NCI-H1417 treated with DMSO at 0.1 percent for 48 hours (cell line): ENCODE results near the gene ALDOC.
A peak's percentile ranks its signal among the peaks of the same experiment; 100 is the strongest.
"Not testable (repeated sequence)": the region's sequence is repeated elsewhere in the genome, so short reads cannot be mapped to it uniquely, and the experiment has no call there.

ENCODE experiments used
- DNase-seq: peaks from one replicate; lab custom pipeline; 2025; lab: John Stamatoyannopoulos, UW

The ALDOC gene

DNA sequence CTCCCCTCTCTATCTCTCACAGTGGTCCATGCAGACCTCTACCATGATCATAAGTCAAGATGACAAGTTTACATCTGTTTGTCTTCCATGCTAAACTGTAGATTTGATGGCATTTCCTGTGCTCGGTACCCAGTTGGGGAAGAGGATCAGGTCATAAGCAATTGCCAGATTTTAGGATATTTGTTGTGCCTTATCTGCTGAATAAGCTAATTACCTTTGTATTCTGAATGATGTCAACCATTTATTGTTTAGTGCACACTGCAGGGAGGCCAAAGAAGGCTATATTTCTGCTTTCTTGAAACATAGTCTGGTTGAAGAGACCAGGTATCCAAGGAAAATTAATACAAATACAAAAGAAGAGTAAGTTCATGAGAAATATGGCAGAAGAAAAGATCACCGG, 5.8 kb upstream of the ALDOC start:
- no peak for DNase-seq

GRCh38 chr17:28580959-28581358, 4.3 kb upstream of the ALDOC start:
- DNase-seq, result no peak

- DNase-seq, result no peak
Observed at GRCh38 chr17:28579526-28579925, 2.8 kb upstream of the ALDOC start.

- DNase-seq, result no peak
Observed at GRCh38 chr17:28578246-28579195, 1.8 kb upstream of the ALDOC start.

- DNase-seq, result no peak
Observed at GRCh38 chr17:28577466-28577824, 750 bp upstream of the ALDOC start.

GRCh38 chr17:28576016-28576415, 679 bp downstream of the ALDOC start:
- not testable (repeated sequence) for DNase-seq

- no peak for DNase-seq
Observed at GRCh38 chr17:28575126-28575795, 1.4 kb downstream of the ALDOC start.

DNA sequence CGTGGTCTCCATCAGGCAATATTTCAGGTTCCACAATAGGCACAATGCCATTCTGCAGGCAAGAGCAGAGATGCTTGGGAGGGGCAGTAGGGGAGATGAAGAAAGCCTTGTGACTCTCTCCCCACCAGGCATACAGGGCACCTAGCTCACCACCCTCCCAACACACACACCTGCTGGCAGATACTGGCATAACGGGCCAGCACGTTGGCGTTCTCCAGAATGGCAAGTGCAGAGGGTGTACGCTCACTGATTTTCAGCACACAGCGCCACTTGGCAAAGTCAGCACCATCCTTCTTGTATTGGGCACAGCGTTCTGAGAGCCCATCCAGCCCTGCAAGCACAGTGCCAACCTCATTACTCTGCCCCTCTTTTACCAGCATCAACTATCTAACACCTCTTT, 2.2 kb downstream of the ALDOC start:
- DNase-seq, result no peak

DNA sequence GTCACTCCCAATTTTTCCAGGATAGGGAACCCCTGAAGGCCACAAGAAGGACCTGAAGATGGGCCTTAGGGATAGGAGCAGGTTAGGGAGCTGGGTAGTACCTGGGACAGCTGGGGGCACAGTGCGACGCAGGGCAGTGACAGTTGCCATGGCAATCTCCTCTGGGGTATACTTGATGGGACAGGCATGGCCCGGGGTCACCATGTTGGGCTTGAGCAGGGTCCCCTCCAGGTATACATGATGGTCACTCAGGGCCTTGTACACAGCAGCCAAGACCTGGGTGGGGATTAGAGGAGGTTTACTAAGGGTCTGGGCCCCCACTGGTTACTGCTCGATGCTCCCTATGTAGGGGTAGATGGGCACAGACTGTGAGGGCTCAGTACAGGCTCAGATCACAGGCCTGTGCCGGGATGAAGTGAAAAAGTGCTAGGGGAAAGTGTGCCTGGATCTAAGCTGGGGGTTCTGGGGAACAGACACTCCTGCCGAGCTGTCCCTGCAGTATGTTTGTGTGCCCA, 2.7 kb downstream of the ALDOC start:
- no peak for DNase-seq

DNA sequence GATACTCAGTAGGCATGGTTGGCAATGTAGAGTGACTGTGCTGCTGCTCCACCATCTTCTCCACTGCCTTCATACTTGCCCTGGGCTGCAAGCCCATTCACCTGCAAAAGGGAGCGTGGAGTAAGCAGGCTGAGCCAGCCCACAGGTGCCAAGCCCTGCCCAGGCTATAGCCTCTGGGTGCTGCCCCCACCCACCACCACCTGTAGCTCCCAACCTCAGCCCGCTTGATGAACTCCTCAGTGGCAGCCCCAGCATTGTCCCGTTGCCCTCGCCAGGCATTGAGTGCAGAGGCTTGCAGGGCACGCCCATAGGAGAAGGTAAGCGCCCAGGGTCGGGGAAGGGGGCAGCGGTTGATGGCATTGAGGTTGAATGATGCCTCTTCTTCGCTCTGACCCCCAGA, 3.2 kb downstream of the ALDOC start:
- DNase-seq, result no peak

- DNase-seq, result no peak
Observed at GRCh38 chr17:28573040-28573380, 3.7 kb downstream of the ALDOC start.

GRCh38 chr17:28572259-28573039, 4.2 kb downstream of the ALDOC start:
- no peak for DNase-seq

DNA sequence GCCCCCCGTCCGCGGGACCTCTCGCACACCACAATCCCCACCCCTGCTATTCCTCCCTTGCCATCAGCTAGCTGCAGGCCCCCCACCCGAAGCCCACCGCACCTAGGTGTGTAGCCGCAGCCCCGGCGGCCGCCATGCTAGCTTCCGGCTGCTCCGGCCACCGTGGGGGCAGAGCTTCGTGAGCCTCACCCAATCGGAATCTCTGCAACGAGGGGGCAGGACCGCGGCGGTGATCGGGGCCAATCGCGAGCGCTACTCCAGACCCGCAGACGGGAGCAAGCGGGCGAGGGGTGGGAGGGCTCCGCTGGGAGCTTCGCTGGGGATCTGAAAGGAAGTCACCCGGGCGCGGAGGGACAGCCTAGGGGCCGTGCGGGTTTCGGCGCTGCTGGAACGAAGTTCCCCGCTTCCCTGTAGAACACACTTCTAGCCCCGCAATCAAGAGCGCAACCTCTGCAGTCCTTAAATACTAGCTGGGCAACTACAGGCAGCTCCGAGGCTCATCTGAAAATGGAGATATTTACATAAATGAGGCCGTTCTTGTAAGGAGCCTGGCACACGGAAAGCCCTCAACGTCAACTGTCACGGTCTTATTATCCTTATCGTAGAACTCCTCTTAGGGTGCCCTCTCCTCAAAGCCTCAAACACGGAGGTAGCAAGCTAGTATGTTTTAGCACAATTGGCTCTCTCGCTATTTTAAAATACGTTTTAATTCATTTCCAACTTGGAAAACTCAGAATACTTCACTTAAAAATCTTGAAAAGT, 5.2 kb downstream of the ALDOC start, which contains the start of gene PIGS:
PIGS (minus strand) TSS at position 164 of the 762 bp plus-strand sequence; CDS start at position 136, 28 bp downstream.
- DNase-seq, result peak; percentile 66

GRCh38 chr17:28570716-28571360, 5.9 kb downstream of the ALDOC start:
- no peak for DNase-seq

DNA sequence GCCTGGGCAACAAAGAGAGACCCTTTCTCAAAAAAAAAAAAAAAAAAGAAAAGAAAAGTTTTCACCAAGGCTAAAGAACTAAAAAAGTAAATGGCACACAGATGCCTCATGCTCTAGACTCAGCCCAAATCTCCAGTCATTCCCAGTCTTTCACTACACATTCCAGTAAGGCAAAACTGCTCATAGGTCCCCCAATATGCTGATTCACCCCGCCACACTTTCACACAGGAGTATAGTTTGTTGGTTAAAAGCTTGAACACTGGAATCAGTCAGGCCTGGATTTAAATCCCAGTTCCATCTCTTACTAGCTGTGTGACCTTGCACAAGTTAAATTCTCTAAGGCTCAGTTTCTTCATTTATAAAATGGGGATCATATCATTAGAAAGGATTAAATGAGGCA, 7.2 kb downstream of the ALDOC start:
- DNase-seq, result no peak

- no peak for DNase-seq
Observed at GRCh38 chr17:28567604-28568003, 9.1 kb downstream of the ALDOC start.

DNA sequence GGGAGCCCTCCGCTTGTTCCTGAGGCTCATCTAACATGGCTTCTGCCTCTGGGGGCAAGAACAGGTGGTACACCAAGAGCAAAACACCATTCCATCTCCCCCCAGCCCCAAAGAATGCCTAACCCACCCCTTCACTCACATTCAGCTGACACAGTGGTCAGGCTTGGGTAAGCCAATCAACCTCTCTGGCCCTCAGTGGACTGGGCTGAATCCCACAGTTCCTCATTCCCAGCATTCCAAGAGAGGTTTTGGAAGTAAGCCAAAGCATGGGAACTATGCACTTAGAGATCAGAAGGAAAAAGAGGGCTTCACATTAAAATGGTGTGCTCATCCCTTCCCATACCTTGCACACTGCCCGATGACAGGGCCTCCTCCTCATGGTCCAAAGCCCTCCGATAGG, 13.2 kb downstream of the ALDOC start:
- no peak for DNase-seq

DNA sequence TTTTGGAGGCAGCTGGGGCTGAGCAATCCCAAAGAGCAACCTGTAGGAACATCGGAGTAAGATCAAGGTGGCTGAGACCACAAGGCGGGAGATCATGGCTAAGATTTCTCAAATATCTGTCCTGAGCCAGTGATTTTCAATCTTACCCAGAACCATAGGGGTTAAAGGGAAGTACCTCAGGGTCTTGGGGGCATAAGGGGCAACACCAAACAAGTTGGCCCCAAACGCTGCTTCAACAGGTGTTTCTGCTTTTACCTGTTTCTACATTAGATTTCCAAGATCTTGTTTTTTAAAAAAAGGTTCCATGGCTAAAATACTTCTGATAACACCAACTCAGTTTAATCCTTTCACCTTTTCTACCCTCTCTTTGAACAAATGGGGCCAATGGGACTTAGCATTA, 21.7 kb downstream of the ALDOC start:
- DNase-seq, result no peak

- DNase-seq, result no peak
Observed at GRCh38 chr17:28554565-28554964, 22.1 kb downstream of the ALDOC start.

DNA sequence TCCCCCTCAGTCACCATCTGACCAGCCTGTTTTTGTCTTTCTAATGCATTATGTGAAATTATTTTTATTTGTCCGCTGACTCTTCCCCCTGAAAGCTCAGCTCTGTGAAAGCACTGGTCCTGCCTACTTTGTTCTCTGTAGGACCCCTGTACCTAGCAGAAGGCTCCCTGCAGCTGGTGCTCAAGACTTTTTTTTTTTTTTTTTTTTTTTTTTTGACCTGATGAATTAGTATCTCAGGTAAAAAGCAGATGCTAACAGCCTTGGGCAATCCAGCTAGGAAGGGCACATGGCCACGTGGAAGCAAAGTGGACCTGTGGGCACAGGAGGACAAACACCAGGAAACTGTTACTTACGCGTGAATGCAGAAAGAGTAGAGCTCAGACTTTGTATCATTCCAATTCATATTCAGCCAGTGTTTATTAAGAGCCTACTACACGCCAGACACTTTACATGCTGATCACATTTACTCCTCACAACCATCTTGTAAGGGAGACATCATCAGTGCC, 23.6 kb downstream of the ALDOC start:
- DNase-seq, result no peak
